Neural crest cell (in vitro differentiated cells): ENCODE results near the gene GOSR2. TPM values are rescaled to one million over a fixed set of nuclear protein-coding genes. Genes with fewer than 3 reads are reported as not detected.
A peak's percentile ranks its signal among the peaks of the same experiment; 100 is the strongest.

Experiments used
- DNase-seq: peaks from one replicate; pipeline ENCODE4 v3.0.0; 2021; ENCODE audit warnings: low read depth, mixed read lengths, low spot score
- H3K27ac Mint-ChIP-seq: one replicate; pipeline ENCODE4 v1.8.0; 2021; ENCODE audit warnings: mild to moderate bottlenecking, mixed read lengths; ENCODE audit not compliant: unreplicated experiment
- H3K27me3 Mint-ChIP-seq: 2 replicates; pipeline ENCODE4 v1.8.0; 2021; ENCODE audit warnings: low read depth, mild to moderate bottlenecking, mixed read lengths
- H3K36me3 Mint-ChIP-seq: 2 replicates; pipeline ENCODE4 v1.8.0; 2021; ENCODE audit warnings: low read depth, mild to moderate bottlenecking, mixed read lengths
- H3K4me1 Mint-ChIP-seq: 2 replicates; pipeline ENCODE4 v1.8.0; 2021; ENCODE audit warnings: mixed read lengths
- H3K4me3 Mint-ChIP-seq: one replicate; pipeline ENCODE4 v1.8.0; 2021; ENCODE audit warnings: mild to moderate bottlenecking, mixed read lengths
- H3K9me3 Mint-ChIP-seq: 2 replicates; pipeline ENCODE4 v1.8.0; 2021; ENCODE audit warnings: mixed read lengths
- CTCF ChIP-seq: fragments of 200-600 bp; sonication (generic); conservative IDR thresholded peaks from 2 replicates; pipeline ENCODE4 v1.5.0; 2021; ENCODE audit warnings: antibody characterized with exemption, mild to moderate bottlenecking
- total RNA-seq: library from RNA; stranded (reverse); gene quantifications from 2 replicates; pipeline ENCODE4 v1.2.1, GENCODE V29; 2021

The GOSR2 gene
- total RNA-seq, 1 donor from 2014 or later: 46.1 TPM

- no peak overlapping the region for H3K27ac Mint-ChIP-seq
- DNase-seq: no peak
Measured at GRCh38 chr17:46968896-46969295, 45.9 kb downstream of the GOSR2 start.

GRCh38 chr17:46971647-46972300 lies 48.8 kb downstream of the GOSR2 start:
- H3K4me1 Mint-ChIP-seq: peaks cover 3% of the 10 kb centered on the region
- DNase-seq: no peak
- H3K4me3 Mint-ChIP-seq: no peak overlapping the region
- no peaks in the 10 kb centered on the region for H3K36me3 Mint-ChIP-seq
- no peak overlapping the region for H3K27ac Mint-ChIP-seq
- H3K27me3 Mint-ChIP-seq: peaks cover 34% of the 10 kb centered on the region
- no peak for TF ChIP-seq CTCF
- no peaks in the 10 kb centered on the region for H3K9me3 Mint-ChIP-seq

More at GRCh38 chr17:46968896-46969295, 45.9 kb downstream of the GOSR2 start:
- H3K36me3 Mint-ChIP-seq: no peaks in the 10 kb centered on the region
- no peak overlapping the region for H3K4me3 Mint-ChIP-seq
- H3K4me1 Mint-ChIP-seq: peaks cover 5% of the 10 kb centered on the region
- H3K27me3 Mint-ChIP-seq: peaks cover 27% of the 10 kb centered on the region
- H3K9me3 Mint-ChIP-seq: no peaks in the 10 kb centered on the region
- TF ChIP-seq CTCF: no peak

- H3K27me3 Mint-ChIP-seq: peaks cover 38% of the 10 kb centered on the region
- H3K27ac Mint-ChIP-seq: no peak overlapping the region
- no peak for DNase-seq
- no peaks in the 10 kb centered on the region for H3K9me3 Mint-ChIP-seq
- no peak for TF ChIP-seq CTCF
- no peak overlapping the region for H3K4me3 Mint-ChIP-seq
- no peaks in the 10 kb centered on the region for H3K36me3 Mint-ChIP-seq
- H3K4me1 Mint-ChIP-seq: peaks cover 7% of the 10 kb centered on the region
Measured at GRCh38 chr17:46972346-46972745, 49.4 kb downstream of the GOSR2 start.

GRCh38 chr17:46974086-46974485 lies 51.1 kb downstream of the GOSR2 start:
- peaks cover 18% of the 10 kb centered on the region for H3K4me1 Mint-ChIP-seq
- TF ChIP-seq CTCF: no peak
- peaks cover 48% of the 10 kb centered on the region for H3K27me3 Mint-ChIP-seq
- H3K9me3 Mint-ChIP-seq: no peaks in the 10 kb centered on the region
- no peak overlapping the region for H3K4me3 Mint-ChIP-seq
- H3K36me3 Mint-ChIP-seq: no peaks in the 10 kb centered on the region
- no peak for DNase-seq
- H3K27ac Mint-ChIP-seq: no peak overlapping the region

GRCh38 chr17:46975287-46975686 lies 52.3 kb downstream of the GOSR2 start:
- Mint-ChIP-seq H3K27me3 (peaks cover 56% of the 10 kb centered on the region), H3K9me3 (no peaks in the 10 kb centered on the region), H3K36me3 (no peaks in the 10 kb centered on the region), H3K27ac (no peak overlapping the region), H3K4me1 (peaks cover 27% of the 10 kb centered on the region), H3K4me3 (peak overlapping the region; percentile 75)
- DNase-seq: no peak
- TF ChIP-seq CTCF: no peak
